SK-N-MC (cell line): Measurements from ENCODE around the gene PPARA.

Experiments
- DNase-seq: peaks from one replicate; pipeline ENCODE4 v3.0.0-alpha.2; 2011; ENCODE audit warnings: low read depth, low spot score
- H3K27ac ChIP-seq: fragments of 200-600 bp; sonication (generic); 2 replicates; pipeline ENCODE4 v1.5.1; 2016; ENCODE audit warnings: mixed run types
- H3K36me3 ChIP-seq: fragments of 200-600 bp; sonication (generic); 2 replicates; pipeline ENCODE4 v1.6.1; 2017; ENCODE audit warnings: antibody characterized with exemption, low read length, mixed read lengths; ENCODE audit not compliant: insufficient read depth
- H3K4me3 ChIP-seq: fragments of 200-600 bp; sonication (generic); 2 replicates; pipeline ENCODE4 v1.5.1; 2016
- H3K9ac ChIP-seq: fragments of 200-600 bp; sonication (generic); 2 replicates; pipeline ENCODE4 v1.8.0; 2017; ENCODE audit warnings: mixed run types, mixed read lengths; ENCODE audit not compliant: insufficient read length
- H3K9me3 ChIP-seq: fragments of 200-600 bp; sonication (generic); 2 replicates; pipeline ENCODE4 v1.6.1; 2017; ENCODE audit warnings: low read depth, mild to moderate bottlenecking, antibody characterized with exemption, low read length, moderate library complexity, mixed read lengths
- EZH2 ChIP-seq: fragments of 200-600 bp; sonication (generic); IDR thresholded peaks from one replicate; pipeline ENCODE4 v1.6.1; 2017; ENCODE audit warnings: antibody characterized with exemption
- FOXP2 ChIP-seq: optimal IDR thresholded peaks from 2 replicates; pipeline ENCODE3; 2011; ENCODE audit warnings: mild to moderate bottlenecking, moderate library complexity; ENCODE audit not compliant: insufficient read depth; ENCODE audit errors: extremely low read length, control extremely low read depth
- POLR2AphosphoS5 ChIP-seq: IDR thresholded peaks from 2 replicates; pipeline ENCODE4 v1.6.1; 2012; ENCODE audit warnings: mild to moderate bottlenecking, low read depth, low read length, borderline replicate concordance

Gene PPARA

GRCh38 chr22:46150034-46150654 lies at the start of gene PPARA:
TSS of gene PPARA (plus strand) at chr22:46150526. CDS start at chr22:46198384, 47,858 bp downstream.
- TF ChIP-seq POLR2AphosphoS5 (no peak), FOXP2 (no peak), EZH2 (no peak)
- no peak for DNase-seq

GRCh38 chr22:46102159-46102558 lies 48.2 kb upstream of the PPARA start:
- peaks cover 89% of the 10 kb centered on the region for H3K36me3 ChIP-seq

More at GRCh38 chr22:46150034-46150654, at the start of gene PPARA:
- Histone ChIP-seq H3K27ac (no peak within 1 kb of the TSS), H3K36me3 (no peaks in the 10 kb centered on the region), H3K9me3 (no peaks in the 10 kb centered on the region), H3K9ac (peak within 1 kb of the TSS; percentile 82), H3K4me3 (peak within 1 kb of the TSS; percentile 92)

GRCh38 chr22:46102752-46103151 lies 47.6 kb upstream of the PPARA start:
- DNase-seq, result no peak
- Histone ChIP-seq H3K4me3 (no peak overlapping the region), H3K27ac (0 out of 2 replicates have a peak overlapping the region, but pooled peaks have one; percentile 31), H3K36me3 (peaks cover 89% of the 10 kb centered on the region), H3K9me3 (no peaks in the 10 kb centered on the region), H3K9ac (no peak overlapping the region)
- TF ChIP-seq FOXP2, result no peak
- no peak for TF ChIP-seq EZH2
- no peak for TF ChIP-seq POLR2AphosphoS5

More at GRCh38 chr22:46102159-46102558, 48.2 kb upstream of the PPARA start:
- Histone ChIP-seq H3K4me3 (no peak overlapping the region), H3K27ac (peak overlapping the region; percentile 62; the same call in 1 of the 2 replicates), H3K9me3 (no peaks in the 10 kb centered on the region), H3K9ac (no peak overlapping the region)
- no peak for DNase-seq
- TF ChIP-seq EZH2 (no peak), FOXP2 (no peak), POLR2AphosphoS5 (no peak)

DNA sequence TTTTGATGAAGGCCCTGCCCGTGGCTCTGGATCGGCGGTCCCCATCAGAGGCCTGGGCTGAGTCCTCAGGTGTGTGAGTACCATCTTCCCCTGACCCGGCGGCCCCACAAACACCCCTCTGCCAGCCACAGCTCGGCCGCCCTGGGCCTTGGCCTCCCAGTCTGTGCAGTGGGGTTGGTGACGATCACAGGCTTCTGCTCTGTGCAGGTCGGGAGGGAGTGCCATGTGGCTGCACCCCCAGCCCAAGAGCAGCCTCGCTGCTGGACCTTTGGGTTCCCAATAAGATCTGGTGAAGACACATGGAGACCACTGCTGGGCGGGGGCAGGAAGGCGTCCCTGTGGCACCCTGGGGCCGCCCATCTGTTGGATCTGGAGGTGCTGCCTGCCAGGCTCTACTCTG lies 47.1 kb upstream of the PPARA start:
- TF ChIP-seq EZH2 (no peak), POLR2AphosphoS5 (no peak), FOXP2 (no peak)
- Histone ChIP-seq H3K4me3 (no peak overlapping the region), H3K9ac (no peak overlapping the region), H3K9me3 (no peaks in the 10 kb centered on the region), H3K36me3 (peaks cover 86% of the 10 kb centered on the region), H3K27ac (0 out of 2 replicates have a peak overlapping the region, but pooled peaks have one; percentile 31)
- DNase-seq, result no peak

- H3K36me3 ChIP-seq, result peaks cover 85% of the 10 kb centered on the region
Observed at GRCh38 chr22:46103664-46104063, 46.7 kb upstream of the PPARA start.

DNA sequence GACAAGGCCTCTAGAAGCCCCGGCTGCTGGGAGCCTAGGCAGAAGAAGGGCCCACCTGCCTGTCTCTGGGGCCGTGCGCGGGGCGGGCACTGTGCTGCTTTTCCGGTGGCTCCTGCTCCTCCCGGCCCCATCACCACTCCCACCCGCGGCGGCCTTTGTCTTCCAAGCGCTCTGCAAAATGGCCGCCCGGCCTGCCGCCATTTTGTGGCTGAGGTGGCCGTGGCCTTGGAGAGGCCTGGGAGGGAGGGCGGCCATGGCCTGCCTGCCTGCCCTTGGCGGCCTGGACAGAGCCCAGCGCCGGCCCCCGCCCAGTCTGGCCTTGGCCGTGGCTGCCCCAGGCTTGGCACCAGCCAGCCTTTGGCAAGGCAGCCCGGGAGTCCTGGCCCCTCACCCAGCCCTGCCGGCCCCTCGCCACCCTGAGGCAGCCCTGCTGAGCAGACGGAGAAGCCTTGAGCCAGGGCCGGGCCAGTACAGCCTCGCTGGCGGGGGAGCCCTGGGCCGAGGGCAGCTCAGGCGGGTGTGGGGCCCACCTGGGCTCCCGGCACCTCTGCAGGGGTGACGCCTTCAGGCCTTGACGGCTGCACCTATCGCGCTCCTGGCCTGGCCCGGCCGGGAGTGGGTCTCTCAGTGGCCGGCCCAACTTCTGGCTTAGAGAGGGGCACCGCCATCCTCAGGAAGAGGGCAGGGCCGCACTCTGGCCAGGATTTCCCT lies 46.0 kb upstream of the PPARA start:
- H3K27ac ChIP-seq, result peak overlapping the region; percentile 42; the same call in 1 of the 2 replicates
- no peaks in the 10 kb centered on the region for H3K9me3 ChIP-seq
- no peak overlapping the region for H3K4me3 ChIP-seq
- no peak for TF ChIP-seq FOXP2
- TF ChIP-seq EZH2, result no peak
- no peak; the same call in 1 of the 2 replicates for TF ChIP-seq POLR2AphosphoS5
- H3K9ac ChIP-seq, result no peak overlapping the region
- no peak for DNase-seq
- H3K36me3 ChIP-seq, result peaks cover 85% of the 10 kb centered on the region

More at GRCh38 chr22:46103664-46104063, 46.7 kb upstream of the PPARA start:
- no peak for TF ChIP-seq EZH2
- TF ChIP-seq FOXP2, result no peak
- TF ChIP-seq POLR2AphosphoS5, result no peak; the same call in 1 of the 2 replicates
- Histone ChIP-seq H3K9me3 (no peaks in the 10 kb centered on the region), H3K4me3 (no peak overlapping the region), H3K27ac (0 out of 2 replicates have a peak overlapping the region, but pooled peaks have one; percentile 19), H3K9ac (no peak overlapping the region)
- no peak for DNase-seq

GRCh38 chr22:46104881-46105493 lies 45.3 kb upstream of the PPARA start:
- DNase-seq, result no peak
- Histone ChIP-seq H3K9me3 (no peaks in the 10 kb centered on the region), H3K9ac (no peak overlapping the region), H3K27ac (peak overlapping the region; percentile 42), H3K4me3 (no peak overlapping the region), H3K36me3 (peaks cover 85% of the 10 kb centered on the region)
- TF ChIP-seq EZH2 (no peak), POLR2AphosphoS5 (no peak; the same call in 1 of the 2 replicates), FOXP2 (no peak)
